Skeletal muscle tissue (tissue), 4 donors: ENCODE data around the gene ROBO3. TPM values are rescaled to one million over a fixed set of nuclear protein-coding genes. Genes with fewer than 3 reads are reported as not detected.

Experiments used
- H3K27ac ChIP-seq: one replicate; pipeline ENCODE4 v1.7.0; 2013; ENCODE audit warnings: mild to moderate bottlenecking, low read depth, low read length, inconsistent platforms
- H3K27me3 ChIP-seq, 3 donors: one replicate each; pipeline ENCODE4 v1.7.0; 2013; ENCODE audit warnings: low read length in 3 of 3; ENCODE audit not compliant: control insufficient read depth in 3 of 3, insufficient read depth in 3 of 3
- H3K36me3 ChIP-seq, 3 donors: one replicate each; pipeline ENCODE4 v1.7.0; 2013; ENCODE audit warnings: low read length in 3 of 3; ENCODE audit not compliant: control insufficient read depth in 3 of 3, insufficient read depth in 3 of 3
- H3K4me1 ChIP-seq, 3 donors: one replicate each; pipeline ENCODE4 v1.7.0; 2013; ENCODE audit warnings: low read length in 3 of 3, mild to moderate bottlenecking in 3 of 3; ENCODE audit not compliant: control insufficient read depth in 3 of 3, insufficient read depth in 3 of 3
- H3K4me3 ChIP-seq, 3 donors: one replicate each; pipeline ENCODE4 v1.7.0; 2013; ENCODE audit warnings: low read length in 3 of 3
- H3K9ac ChIP-seq, 3 donors: one replicate each; pipeline ENCODE4 v1.7.0; 2013; ENCODE audit warnings: low read length in 3 of 3, mild to moderate bottlenecking in 3 of 3, moderate library complexity in 2 of 3, low read depth in 1 of 3
- H3K9me3 ChIP-seq, 3 donors: one replicate each; pipeline ENCODE4 v1.7.0; 2013; ENCODE audit warnings: low read length in 3 of 3; ENCODE audit not compliant: control insufficient read depth in 3 of 3
- total RNA-seq: library from RNA; depleted of rRNA; stranded (reverse); fragments of >200 nt; gene quantifications from one replicate; pipeline ENCODE4 v1.2.3, GENCODE V29; 2014
- donor health status: Osteomylitis.

Gene ROBO3, protein sequence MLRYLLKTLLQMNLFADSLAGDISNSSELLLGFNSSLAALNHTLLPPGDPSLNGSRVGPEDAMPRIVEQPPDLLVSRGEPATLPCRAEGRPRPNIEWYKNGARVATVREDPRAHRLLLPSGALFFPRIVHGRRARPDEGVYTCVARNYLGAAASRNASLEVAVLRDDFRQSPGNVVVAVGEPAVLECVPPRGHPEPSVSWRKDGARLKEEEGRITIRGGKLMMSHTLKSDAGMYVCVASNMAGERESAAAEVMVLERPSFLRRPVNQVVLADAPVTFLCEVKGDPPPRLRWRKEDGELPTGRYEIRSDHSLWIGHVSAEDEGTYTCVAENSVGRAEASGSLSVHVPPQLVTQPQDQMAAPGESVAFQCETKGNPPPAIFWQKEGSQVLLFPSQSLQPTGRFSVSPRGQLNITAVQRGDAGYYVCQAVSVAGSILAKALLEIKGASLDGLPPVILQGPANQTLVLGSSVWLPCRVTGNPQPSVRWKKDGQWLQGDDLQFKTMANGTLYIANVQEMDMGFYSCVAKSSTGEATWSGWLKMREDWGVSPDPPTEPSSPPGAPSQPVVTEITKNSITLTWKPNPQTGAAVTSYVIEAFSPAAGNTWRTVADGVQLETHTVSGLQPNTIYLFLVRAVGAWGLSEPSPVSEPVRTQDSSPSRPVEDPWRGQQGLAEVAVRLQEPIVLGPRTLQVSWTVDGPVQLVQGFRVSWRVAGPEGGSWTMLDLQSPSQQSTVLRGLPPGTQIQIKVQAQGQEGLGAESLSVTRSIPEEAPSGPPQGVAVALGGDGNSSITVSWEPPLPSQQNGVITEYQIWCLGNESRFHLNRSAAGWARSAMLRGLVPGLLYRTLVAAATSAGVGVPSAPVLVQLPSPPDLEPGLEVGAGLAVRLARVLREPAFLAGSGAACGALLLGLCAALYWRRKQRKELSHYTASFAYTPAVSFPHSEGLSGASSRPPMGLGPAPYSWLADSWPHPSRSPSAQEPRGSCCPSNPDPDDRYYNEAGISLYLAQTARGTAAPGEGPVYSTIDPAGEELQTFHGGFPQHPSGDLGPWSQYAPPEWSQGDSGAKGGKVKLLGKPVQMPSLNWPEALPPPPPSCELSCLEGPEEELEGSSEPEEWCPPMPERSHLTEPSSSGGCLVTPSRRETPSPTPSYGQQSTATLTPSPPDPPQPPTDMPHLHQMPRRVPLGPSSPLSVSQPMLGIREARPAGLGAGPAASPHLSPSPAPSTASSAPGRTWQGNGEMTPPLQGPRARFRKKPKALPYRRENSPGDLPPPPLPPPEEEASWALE (N-terminal part only)
- total RNA-seq: 12.0 TPM

DNA sequence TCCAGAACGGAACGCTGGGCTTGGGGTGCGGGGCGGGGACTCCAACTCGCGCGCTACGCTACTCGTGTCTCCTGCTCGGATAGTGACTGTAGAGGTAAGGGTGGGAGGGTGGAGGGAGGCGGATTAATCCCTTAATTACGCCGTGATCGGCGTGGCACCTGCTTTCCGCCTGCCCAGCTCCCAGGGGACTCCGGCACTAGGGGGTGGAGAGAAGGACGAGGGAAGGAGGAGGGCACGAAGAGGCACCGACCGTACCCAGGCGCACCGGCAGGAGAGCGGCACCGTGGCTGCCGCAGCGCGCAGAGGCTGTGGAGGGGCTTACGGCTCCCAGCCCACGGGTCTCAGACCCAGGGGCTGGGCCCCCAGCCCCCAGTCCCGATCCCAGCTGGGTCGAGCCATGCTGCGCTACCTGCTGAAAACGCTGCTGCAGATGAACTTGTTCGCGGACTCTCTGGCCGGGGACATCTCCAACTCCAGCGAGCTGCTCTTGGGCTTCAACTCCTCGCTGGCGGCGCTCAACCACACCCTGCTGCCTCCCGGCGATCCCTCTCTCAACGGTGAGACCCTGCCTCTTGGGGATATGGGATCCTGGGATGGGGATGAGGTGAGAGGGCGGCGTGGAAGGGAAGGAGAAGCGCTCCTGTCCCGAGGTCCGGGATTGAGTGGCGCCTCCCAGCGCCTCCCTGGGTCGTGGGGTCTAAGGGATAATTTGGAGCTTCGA lies at the start of gene ROBO3:
TSS of gene ROBO3 (plus strand) at position 252 of the 721 bp plus-strand sequence. CDS start at position 398, 146 bp downstream.
- Histone ChIP-seq H3K36me3 (no peaks in the 10 kb centered on the region), H3K27me3 (peaks cover 92 to 97% (median 94%) of the 10 kb centered on the region in 3 donors), H3K4me3 (peak within 1 kb of the TSS; percentile 38 to 49 (median 40)), H3K27ac (no peak within 1 kb of the TSS), H3K9ac (no peak within 1 kb of the TSS), H3K9me3 (peaks cover 0 to 2% (median 0%) of the 10 kb centered on the region in 3 donors), H3K4me1 (peaks cover 30 to 40% (median 32%) of the 10 kb centered on the region in 3 donors)

- H3K27ac ChIP-seq: no peak overlapping the region
- no peaks in the 10 kb centered on the region for H3K4me1 ChIP-seq
- peaks cover 0 to 21% (median 10%) of the 10 kb centered on the region in 3 donors for H3K27me3 ChIP-seq
- no peaks in the 10 kb centered on the region for H3K9me3 ChIP-seq
- no peak overlapping the region for H3K9ac ChIP-seq
- no peak overlapping the region for H3K4me3 ChIP-seq
- no peaks in the 10 kb centered on the region for H3K36me3 ChIP-seq
Observed at GRCh38 chr11:124817036-124817435, 48.2 kb upstream of the ROBO3 start.

GRCh38 chr11:124821995-124822730 lies 43.1 kb upstream of the ROBO3 start:
- Histone ChIP-seq H3K4me1 (no peaks in the 10 kb centered on the region), H3K9me3 (no peaks in the 10 kb centered on the region), H3K36me3 (no peaks in the 10 kb centered on the region), H3K4me3 (no peak overlapping the region), H3K27me3 (peaks cover 0 to 11% (median 4%) of the 10 kb centered on the region in 3 donors), H3K27ac (no peak overlapping the region), H3K9ac (no peak overlapping the region)

- Histone ChIP-seq H3K4me1 (no peaks in the 10 kb centered on the region), H3K36me3 (no peaks in the 10 kb centered on the region), H3K9me3 (no peaks in the 10 kb centered on the region), H3K27me3 (peaks cover 0 to 5% (median 2%) of the 10 kb centered on the region in 3 donors), H3K27ac (no peak overlapping the region), H3K9ac (no peak overlapping the region), H3K4me3 (no peak overlapping the region)
Observed at GRCh38 chr11:124823512-124824376, 41.5 kb upstream of the ROBO3 start.

DNA sequence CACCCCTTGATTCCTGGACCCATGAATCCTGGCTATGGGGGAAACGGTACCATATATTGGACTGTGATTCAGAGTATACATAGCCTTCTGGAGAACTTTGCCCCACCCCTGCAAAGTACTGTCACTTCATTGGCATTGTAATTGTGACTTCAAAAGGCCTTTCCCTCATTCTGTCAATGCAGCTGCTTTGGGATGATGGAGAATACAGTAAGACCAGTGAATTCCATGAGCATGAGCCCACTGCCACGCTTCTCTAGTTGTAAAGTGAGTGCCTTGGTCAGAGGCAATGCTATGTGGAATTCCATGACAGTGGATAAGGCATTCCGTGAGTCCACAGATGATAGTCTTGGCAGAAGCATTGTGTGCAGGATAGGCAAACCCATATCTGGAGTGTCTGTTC lies 39.4 kb upstream of the ROBO3 start:
- Histone ChIP-seq H3K9ac (no peak overlapping the region), H3K36me3 (no peaks in the 10 kb centered on the region), H3K9me3 (no peaks in the 10 kb centered on the region), H3K27me3 (peaks cover 0 to 2% (median 0%) of the 10 kb centered on the region in 3 donors), H3K4me3 (no peak overlapping the region), H3K27ac (no peak overlapping the region), H3K4me1 (no peaks in the 10 kb centered on the region)

DNA sequence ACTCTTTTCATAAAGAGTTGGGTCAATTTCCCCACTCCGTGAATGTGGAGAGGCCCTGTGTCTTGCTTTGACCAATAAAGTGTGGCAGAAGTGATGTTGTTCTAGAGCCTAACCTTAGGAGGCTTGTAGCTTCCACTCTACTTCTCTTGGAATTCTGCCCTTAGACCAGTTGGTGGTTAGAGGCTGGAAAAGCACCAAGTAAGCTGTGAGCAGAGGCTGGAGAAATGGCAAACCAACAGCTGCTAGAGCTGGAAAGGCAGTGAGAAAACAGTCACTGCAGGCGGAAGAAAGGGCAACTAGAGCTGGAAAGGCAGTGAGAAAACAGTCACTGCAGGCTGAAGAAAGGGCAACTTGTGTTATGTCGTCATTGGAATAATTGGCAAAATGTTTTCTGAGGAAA lies 35.2 kb upstream of the ROBO3 start:
- Histone ChIP-seq H3K4me1 (no peaks in the 10 kb centered on the region), H3K9me3 (no peaks in the 10 kb centered on the region), H3K4me3 (no peak overlapping the region), H3K27ac (no peak overlapping the region), H3K9ac (peak overlapping the region in 1 of 3 donors; percentile 24), H3K27me3 (peaks cover 0 to 3% (median 0%) of the 10 kb centered on the region in 3 donors), H3K36me3 (no peaks in the 10 kb centered on the region)

- H3K27me3 ChIP-seq: peaks cover 0 to 4% (median 0%) of the 10 kb centered on the region in 3 donors
- H3K4me1 ChIP-seq: no peaks in the 10 kb centered on the region
- no peak overlapping the region for H3K4me3 ChIP-seq
- H3K9ac ChIP-seq: no peak overlapping the region
- no peak overlapping the region for H3K27ac ChIP-seq
- no peaks in the 10 kb centered on the region for H3K36me3 ChIP-seq
- no peaks in the 10 kb centered on the region for H3K9me3 ChIP-seq
Observed at GRCh38 chr11:124830749-124831148, 34.5 kb upstream of the ROBO3 start.

DNA sequence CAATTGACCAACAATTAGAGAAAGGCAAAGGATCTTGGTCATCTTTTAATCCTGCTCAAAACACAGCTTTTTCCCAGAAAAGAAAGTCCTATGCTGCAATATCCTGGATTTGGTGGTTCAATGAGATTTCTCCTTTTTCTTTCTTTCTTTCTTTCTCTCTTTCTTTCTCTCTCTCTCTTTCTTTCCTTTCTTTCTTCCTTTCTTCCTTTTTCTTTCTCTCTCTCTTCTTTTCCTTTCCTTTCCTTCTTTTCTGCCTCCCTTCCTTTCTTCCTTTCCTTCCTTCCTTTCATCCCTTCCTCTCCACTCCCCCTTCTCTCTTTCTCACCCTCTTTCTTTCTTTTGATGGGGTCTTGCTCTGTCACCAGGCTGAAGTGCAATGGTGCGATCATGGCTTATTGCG lies 33.3 kb upstream of the ROBO3 start:
- H3K4me3 ChIP-seq: no peak overlapping the region
- H3K9me3 ChIP-seq: no peaks in the 10 kb centered on the region
- peaks cover 0 to 6% (median 0%) of the 10 kb centered on the region in 3 donors for H3K27me3 ChIP-seq
- H3K9ac ChIP-seq: no peak overlapping the region
- H3K36me3 ChIP-seq: no peaks in the 10 kb centered on the region
- H3K4me1 ChIP-seq: peaks cover 0 to 5% (median 0%) of the 10 kb centered on the region in 3 donors
- H3K27ac ChIP-seq: no peak overlapping the region
